DOHH2 (cell line): Measurements from ENCODE around the gene EXOC6B.

Experiments
- H3F3A ChIP-seq: fragments of 200-600 bp; sonication (generic), shearing (Covaris generic); 2 replicates; pipeline ENCODE4 v1.6.0; 2016; ENCODE audit warnings: antibody characterized with exemption, mild to moderate bottlenecking; ENCODE audit not compliant: control insufficient read depth, insufficient read depth
- H3K27ac ChIP-seq: fragments of 200-600 bp; sonication (generic); 2 replicates; pipeline ENCODE4 v1.5.1; 2014; ENCODE audit warnings: low read depth, mild to moderate bottlenecking, low read length, moderate library complexity
- H3K27me3 ChIP-seq: fragments of 200-600 bp; sonication (generic); 2 replicates; pipeline ENCODE4 v1.6.1; 2014; ENCODE audit warnings: mild to moderate bottlenecking, low read length, mixed read lengths; ENCODE audit not compliant: control insufficient read depth
- H3K36me3 ChIP-seq: fragments of 200-600 bp; sonication (generic); 2 replicates; pipeline ENCODE4 v1.6.1; 2014; ENCODE audit warnings: mild to moderate bottlenecking, low read length, moderate library complexity, mixed read lengths; ENCODE audit not compliant: control insufficient read depth
- H3K4me1 ChIP-seq: fragments of 200-600 bp; sonication (generic); 2 replicates; pipeline ENCODE4 v1.6.1; 2014; ENCODE audit warnings: mild to moderate bottlenecking, low read length, mixed read lengths; ENCODE audit not compliant: control insufficient read depth
- H3K4me2 ChIP-seq: fragments of 200-600 bp; sonication (generic); 2 replicates; pipeline ENCODE4 v1.6.0; 2014; ENCODE audit warnings: mild to moderate bottlenecking, low read length, moderate library complexity
- H3K4me3 ChIP-seq: fragments of 200-600 bp; sonication (generic); 2 replicates; pipeline ENCODE4 v1.5.1; 2014; ENCODE audit warnings: mild to moderate bottlenecking, low read length, mixed read lengths
- H3K79me2 ChIP-seq: fragments of 200-600 bp; sonication (generic); 2 replicates; pipeline ENCODE4 v1.6.1; 2014; ENCODE audit warnings: mild to moderate bottlenecking, low read length, mixed read lengths; ENCODE audit not compliant: control insufficient read depth
- H3K9me2 ChIP-seq: fragments of 200-600 bp; sonication (generic); replicated peaks from 2 replicates; pipeline ENCODE4 v1.6.1; 2014; ENCODE audit warnings: mild to moderate bottlenecking, low read length, mixed read lengths; ENCODE audit not compliant: control insufficient read depth
- H3K9me3 ChIP-seq: fragments of 200-600 bp; sonication (generic); 2 replicates; pipeline ENCODE4 v1.6.1; 2014; ENCODE audit warnings: antibody characterized with exemption, low read length, mixed read lengths; ENCODE audit not compliant: control insufficient read depth, insufficient read depth
- H4K20me1 ChIP-seq: fragments of 200-600 bp; sonication (generic); 2 replicates; pipeline ENCODE4 v1.6.0; 2014; ENCODE audit warnings: low read depth, mild to moderate bottlenecking, antibody characterized with exemption, low read length, moderate library complexity; ENCODE audit not compliant: control insufficient read depth, insufficient read depth
- EZH2phosphoT487 ChIP-seq: fragments of 200-600 bp; sonication (generic); IDR thresholded peaks from 2 replicates; pipeline ENCODE4 v1.6.1; 2017; ENCODE audit warnings: borderline replicate concordance, mild to moderate bottlenecking, antibody characterized with exemption, low read length, moderate library complexity, mixed read lengths
- TF ChIP-seq, protein P1 (sequence below): fragments of 200-600 bp; sonication (generic); IDR thresholded peaks from one replicate; pipeline ENCODE4 v1.5.1; 2014; ENCODE audit warnings: antibody characterized with exemption, mild to moderate bottlenecking, low read depth, low read length; ENCODE audit not compliant: poor library complexity, severe bottlenecking

The EXOC6B gene

DNA sequence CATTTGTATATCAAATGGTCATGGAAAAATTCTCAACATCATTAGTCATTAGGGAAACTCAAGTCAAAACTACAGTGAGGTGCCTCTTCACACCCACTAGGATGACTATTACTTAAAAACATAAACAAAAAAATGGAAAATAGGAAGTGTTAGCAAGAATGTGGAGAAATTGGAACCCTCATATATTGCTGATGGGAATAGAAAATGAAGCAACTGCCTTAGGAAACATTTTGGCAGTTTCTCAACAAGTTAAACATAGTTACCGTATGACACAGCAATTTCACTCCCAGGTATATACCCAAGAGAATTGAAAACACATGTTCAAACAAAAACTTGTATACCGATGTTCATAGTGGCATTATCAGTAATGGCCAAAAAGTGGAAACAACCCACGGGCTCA lies 660.0 kb downstream of the EXOC6B start:
- no peaks in the 10 kb centered on the region for H3K79me2 ChIP-seq
- no peak overlapping the region for H3K27ac ChIP-seq
- H3K27me3 ChIP-seq = no peaks in the 10 kb centered on the region
- TF ChIP-seq, protein P1, sequence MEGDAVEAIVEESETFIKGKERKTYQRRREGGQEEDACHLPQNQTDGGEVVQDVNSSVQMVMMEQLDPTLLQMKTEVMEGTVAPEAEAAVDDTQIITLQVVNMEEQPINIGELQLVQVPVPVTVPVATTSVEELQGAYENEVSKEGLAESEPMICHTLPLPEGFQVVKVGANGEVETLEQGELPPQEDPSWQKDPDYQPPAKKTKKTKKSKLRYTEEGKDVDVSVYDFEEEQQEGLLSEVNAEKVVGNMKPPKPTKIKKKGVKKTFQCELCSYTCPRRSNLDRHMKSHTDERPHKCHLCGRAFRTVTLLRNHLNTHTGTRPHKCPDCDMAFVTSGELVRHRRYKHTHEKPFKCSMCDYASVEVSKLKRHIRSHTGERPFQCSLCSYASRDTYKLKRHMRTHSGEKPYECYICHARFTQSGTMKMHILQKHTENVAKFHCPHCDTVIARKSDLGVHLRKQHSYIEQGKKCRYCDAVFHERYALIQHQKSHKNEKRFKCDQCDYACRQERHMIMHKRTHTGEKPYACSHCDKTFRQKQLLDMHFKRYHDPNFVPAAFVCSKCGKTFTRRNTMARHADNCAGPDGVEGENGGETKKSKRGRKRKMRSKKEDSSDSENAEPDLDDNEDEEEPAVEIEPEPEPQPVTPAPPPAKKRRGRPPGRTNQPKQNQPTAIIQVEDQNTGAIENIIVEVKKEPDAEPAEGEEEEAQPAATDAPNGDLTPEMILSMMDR = no peak
- no peak for TF ChIP-seq EZH2phosphoT487
- H3F3A ChIP-seq = no peaks in the 10 kb centered on the region
- H3K9me2 ChIP-seq = no peaks in the 10 kb centered on the region
- no peaks in the 10 kb centered on the region for H3K36me3 ChIP-seq
- H4K20me1 ChIP-seq = no peaks in the 10 kb centered on the region
- H3K4me3 ChIP-seq = no peak overlapping the region
- no peak overlapping the region for H3K4me2 ChIP-seq
- H3K4me1 ChIP-seq = no peaks in the 10 kb centered on the region
- H3K9me3 ChIP-seq = no peaks in the 10 kb centered on the region

- Histone ChIP-seq H3K4me1 (peaks cover 9% of the 10 kb centered on the region), H3K4me3 (no peak overlapping the region), H3K4me2 (no peak overlapping the region), H3K27me3 (no peaks in the 10 kb centered on the region), H3K9me3 (no peaks in the 10 kb centered on the region), H4K20me1 (no peaks in the 10 kb centered on the region), H3K36me3 (no peaks in the 10 kb centered on the region), H3F3A (no peaks in the 10 kb centered on the region), H3K9me2 (no peaks in the 10 kb centered on the region), H3K79me2 (no peaks in the 10 kb centered on the region), H3K27ac (no peak overlapping the region)
- no peak for TF ChIP-seq EZH2phosphoT487
- TF ChIP-seq, protein P1 = no peak
Measured at GRCh38 chr2:72162574-72162973, 663.3 kb downstream of the EXOC6B start.

- no peak for TF ChIP-seq EZH2phosphoT487
- TF ChIP-seq, protein P1 = no peak
- Histone ChIP-seq H3K27ac (no peak overlapping the region), H3K4me2 (no peak overlapping the region), H4K20me1 (no peaks in the 10 kb centered on the region), H3K4me3 (no peak overlapping the region), H3K9me2 (no peaks in the 10 kb centered on the region), H3K79me2 (no peaks in the 10 kb centered on the region), H3F3A (no peaks in the 10 kb centered on the region), H3K36me3 (no peaks in the 10 kb centered on the region), H3K27me3 (no peaks in the 10 kb centered on the region), H3K4me1 (peaks cover 9% of the 10 kb centered on the region), H3K9me3 (no peaks in the 10 kb centered on the region)
Measured at GRCh38 chr2:72159211-72159993, 666.4 kb downstream of the EXOC6B start.
